GM06990 (cell line): ENCODE results near the gene PAF1.

Experiments used
- DNase-seq: peaks from one replicate; pipeline ENCODE4 v3.0.0-alpha.2; 2011; ENCODE audit not compliant: insufficient read length; ENCODE audit errors: extremely low read depth
- H3K27me3 ChIP-seq: replicated peaks from 2 replicates; pipeline ENCODE4 v1.6.0; 2011; ENCODE audit warnings: low read length; ENCODE audit not compliant: control insufficient read depth, insufficient read depth
- H3K36me3 ChIP-seq: 2 replicates; pipeline ENCODE4 v1.5.1; 2011; ENCODE audit warnings: low read length; ENCODE audit not compliant: control insufficient read depth, insufficient read depth
- H3K4me3 ChIP-seq: replicated peaks from 2 replicates; pipeline ENCODE4 v1.5.1; 2011; ENCODE audit warnings: low read depth, mild to moderate bottlenecking, control low read depth, low read length
- TF ChIP-seq, protein P1 (sequence below): IDR thresholded peaks from 2 replicates; pipeline ENCODE4 v1.5.1; 2011; ENCODE audit warnings: low read length, control low read depth, mild to moderate bottlenecking, inconsistent platforms; ENCODE audit not compliant: insufficient read depth, poor library complexity, severe bottlenecking

PAF1 gene

DNA sequence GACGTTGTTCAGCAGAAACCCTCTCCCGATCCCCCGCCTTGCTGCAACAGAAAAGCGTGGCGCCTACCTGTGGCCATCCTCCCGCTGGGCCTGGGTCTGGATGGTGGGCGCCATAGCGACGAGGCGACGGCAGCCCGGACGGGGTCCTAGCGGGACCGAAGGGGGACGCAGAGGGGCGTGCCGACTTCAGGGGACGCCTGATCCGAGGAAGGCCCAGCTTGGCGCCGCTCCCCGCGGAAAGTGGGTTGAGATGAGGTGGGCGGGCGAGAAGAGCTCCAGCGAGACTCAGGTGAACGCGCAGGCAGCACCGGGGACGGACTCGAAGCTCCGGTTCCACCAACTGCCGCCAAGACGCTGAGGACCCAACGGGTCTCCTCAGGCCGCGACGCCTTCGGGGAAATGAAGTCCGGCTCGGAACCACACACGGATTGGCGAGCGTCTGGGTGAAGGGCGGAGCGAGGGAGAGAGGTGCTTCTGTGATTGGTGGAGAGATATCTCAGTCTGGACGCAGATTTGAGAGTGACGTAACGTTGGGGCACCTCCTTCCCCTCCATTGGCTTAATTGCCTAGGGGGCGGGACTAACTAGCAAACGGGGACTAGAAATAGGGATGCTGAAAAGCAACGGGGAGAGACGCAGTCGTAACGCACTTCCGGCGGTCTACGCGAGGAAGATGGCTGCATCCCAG, at the start of gene PAF1, which contains the start of gene MED29:
PAF1 (minus strand) TSS at position 356 of the 687 bp plus-strand sequence; CDS start at position 114, 242 bp downstream.
MED29 (plus strand) TSS at position 628 of the 687 bp plus-strand sequence; CDS start at position 673, 45 bp downstream.
- Histone ChIP-seq H3K36me3 (peaks cover 15% of the 10 kb centered on the region), H3K27me3 (no peaks in the 10 kb centered on the region), H3K4me3 (peak within 1 kb of the TSS; percentile 84)
- DNase-seq, result peak; percentile 96
- TF ChIP-seq, protein P1, sequence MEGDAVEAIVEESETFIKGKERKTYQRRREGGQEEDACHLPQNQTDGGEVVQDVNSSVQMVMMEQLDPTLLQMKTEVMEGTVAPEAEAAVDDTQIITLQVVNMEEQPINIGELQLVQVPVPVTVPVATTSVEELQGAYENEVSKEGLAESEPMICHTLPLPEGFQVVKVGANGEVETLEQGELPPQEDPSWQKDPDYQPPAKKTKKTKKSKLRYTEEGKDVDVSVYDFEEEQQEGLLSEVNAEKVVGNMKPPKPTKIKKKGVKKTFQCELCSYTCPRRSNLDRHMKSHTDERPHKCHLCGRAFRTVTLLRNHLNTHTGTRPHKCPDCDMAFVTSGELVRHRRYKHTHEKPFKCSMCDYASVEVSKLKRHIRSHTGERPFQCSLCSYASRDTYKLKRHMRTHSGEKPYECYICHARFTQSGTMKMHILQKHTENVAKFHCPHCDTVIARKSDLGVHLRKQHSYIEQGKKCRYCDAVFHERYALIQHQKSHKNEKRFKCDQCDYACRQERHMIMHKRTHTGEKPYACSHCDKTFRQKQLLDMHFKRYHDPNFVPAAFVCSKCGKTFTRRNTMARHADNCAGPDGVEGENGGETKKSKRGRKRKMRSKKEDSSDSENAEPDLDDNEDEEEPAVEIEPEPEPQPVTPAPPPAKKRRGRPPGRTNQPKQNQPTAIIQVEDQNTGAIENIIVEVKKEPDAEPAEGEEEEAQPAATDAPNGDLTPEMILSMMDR, result peak; percentile 21

DNA sequence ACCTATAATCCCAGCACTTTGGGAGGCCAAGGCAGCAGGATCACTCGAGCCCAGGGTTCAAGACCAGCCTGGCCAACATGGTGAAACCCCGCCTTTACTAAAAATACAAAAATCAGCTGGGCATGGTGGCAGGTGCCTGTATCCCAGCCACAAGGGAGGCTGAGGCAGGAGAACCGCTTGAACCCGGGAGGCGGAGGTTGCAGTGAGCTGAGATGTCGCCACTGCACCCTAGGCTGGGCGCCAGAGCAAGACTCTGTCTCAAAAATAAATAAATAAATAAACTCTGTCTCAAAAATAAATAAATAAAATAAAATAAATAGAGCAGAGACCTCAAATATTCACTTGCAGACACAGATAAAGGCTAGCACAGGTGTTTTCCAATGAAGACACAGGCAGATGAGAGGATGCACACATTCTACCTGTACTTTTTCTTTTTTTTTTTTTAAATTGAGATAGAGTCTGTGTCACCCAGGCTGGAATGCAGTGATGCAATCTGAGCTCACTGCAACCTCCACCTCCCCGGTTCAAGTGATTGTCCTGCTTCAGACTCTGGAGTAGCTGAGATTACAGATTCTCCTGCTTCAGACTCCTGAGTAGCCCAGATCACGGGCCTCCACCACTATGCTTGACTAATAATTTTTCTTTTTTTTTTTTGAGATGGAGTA, 47.5 kb upstream of the PAF1 start:
- no peak overlapping the region for H3K4me3 ChIP-seq
- TF ChIP-seq, protein P1, result no peak
- peaks cover 14% of the 10 kb centered on the region for H3K36me3 ChIP-seq
- no peaks in the 10 kb centered on the region for H3K27me3 ChIP-seq
- DNase-seq, result no peak

DNA sequence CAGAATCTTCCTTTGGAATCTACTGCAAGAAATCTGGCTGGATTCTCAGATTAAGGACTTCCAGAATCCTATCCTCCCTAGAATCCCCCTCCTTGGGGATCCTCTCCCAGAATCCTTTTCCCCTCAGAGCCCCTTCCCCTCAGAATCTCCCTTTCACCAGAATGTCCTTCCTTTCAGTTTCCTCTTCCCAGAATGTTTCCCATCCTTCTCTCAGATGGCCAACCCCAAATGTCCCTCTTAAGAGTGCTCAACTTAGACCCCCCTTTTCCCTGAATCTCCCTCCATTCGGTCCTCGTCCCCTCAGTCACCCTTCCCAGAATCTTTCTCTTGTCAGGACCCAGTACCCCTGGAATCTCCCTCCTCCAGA, 45.4 kb upstream of the PAF1 start:
- no peak for DNase-seq
- Histone ChIP-seq H3K4me3 (peak overlapping the region; percentile 63), H3K36me3 (peaks cover 27% of the 10 kb centered on the region), H3K27me3 (no peaks in the 10 kb centered on the region)
- TF ChIP-seq, protein P1, result no peak

DNA sequence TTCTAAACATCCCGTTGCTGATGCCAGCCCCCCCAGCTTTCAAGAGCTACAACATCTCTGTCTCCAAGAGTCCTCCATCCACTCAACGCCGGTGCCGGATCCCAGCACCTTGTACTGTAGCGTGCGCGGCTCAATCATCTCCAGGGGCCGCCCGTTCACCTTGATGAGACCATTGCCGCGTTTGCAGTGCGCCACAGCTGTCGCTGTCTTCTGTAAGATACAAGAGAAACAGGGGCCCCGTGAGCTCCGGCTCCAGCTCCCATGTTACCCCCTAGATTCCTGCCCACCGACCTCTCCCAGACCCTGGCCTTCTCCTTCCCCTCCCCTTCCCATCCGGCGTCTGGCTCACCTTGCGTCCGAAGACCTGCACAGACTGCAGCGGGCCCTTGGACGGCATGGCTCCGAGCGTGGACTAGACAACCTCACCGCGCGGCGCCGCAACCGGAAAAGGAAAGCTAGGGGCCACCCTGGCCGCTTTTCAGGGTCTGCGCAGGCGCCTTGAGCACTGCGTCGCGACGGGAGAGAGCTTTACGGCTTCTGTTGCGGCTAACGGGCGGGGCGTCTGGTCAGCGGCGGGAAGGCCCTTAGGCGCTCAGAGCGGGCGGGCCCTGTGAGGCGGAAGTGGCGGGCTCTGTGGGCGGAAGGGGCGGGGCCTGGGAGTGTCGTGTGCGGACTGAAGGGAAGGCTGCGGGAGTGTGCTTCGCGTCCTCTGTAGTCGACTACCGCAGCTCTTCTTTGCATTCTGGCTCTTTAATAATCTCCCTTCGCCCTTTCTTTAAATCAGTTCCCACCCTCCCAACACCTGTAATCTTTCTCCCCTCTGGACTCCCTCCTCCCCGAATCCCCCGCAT, 44.8 kb upstream of the PAF1 start, which contains the start of gene RPS16:
RPS16 (minus strand) TSS at position 451 of the 851 bp plus-strand sequence; CDS start at position 397, 54 bp downstream.
- DNase-seq, result peak; percentile 98
- Histone ChIP-seq H3K36me3 (peaks cover 27% of the 10 kb centered on the region), H3K4me3 (peak within 1 kb of the TSS; percentile 74), H3K27me3 (no peaks in the 10 kb centered on the region)
- TF ChIP-seq, protein P1, result no peak

DNA sequence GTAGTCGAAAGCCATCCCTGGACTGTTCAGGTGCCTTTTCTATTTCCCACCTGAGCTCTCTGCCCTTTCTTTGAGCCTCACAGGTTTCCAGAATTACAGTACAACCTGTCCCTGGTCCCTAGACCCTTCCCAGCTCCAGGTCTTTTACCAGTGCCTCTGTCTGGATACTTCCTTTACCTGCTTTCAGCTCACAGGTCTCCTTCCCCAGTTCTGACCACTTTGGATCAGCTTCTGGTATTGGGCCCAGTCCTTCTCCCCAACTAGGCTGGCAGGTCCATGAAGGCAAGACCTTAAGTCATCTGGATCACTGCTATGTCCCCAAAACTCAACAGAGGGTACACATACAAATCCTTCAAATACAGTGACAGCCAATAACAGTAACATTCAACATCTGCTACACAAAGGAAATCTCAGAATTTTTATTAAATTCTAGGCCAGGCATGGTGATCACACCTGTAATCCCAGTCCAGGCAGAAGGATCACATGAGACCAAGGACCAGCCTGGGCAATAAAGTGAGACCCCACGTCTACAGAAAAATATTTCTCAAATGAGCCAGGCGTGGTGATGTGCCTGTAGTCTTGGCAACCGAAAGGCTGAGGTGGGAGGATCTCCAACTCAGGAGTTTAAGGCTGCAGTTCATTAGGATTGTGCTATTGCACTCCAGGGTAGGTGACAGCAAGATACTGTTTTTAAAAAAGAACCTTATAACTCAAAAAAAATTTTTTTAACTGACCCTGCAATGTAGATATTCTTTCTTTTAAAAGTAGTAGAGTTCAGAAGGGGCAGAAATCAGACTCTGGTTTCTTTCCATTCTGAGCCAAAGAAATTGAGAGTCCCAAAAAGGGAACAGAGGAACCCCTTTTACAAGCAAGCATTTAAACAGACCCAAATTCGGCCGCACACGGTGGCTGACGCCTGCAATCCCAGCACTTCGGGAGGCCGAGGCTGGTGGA, 43.5 kb upstream of the PAF1 start:
- TF ChIP-seq, protein P1, result no peak
- peaks cover 27% of the 10 kb centered on the region for H3K36me3 ChIP-seq
- peak overlapping the region; percentile 74 for H3K4me3 ChIP-seq
- no peaks in the 10 kb centered on the region for H3K27me3 ChIP-seq
- no peak for DNase-seq
